HG03565 (cell line): Measurements from ENCODE around the gene KCNAB1.
"Not testable (repeated sequence)": the region's sequence is repeated elsewhere in the genome, so short reads cannot be mapped to it uniquely, and the experiment has no call there.

Source experiments
- ATAC-seq: cut with Tn5 transposase; IDR thresholded peaks from one replicate; pipeline ENCODE4 v1.9.1; 2021; ENCODE audit warnings: mild to moderate bottlenecking, moderate library complexity; ENCODE audit not compliant: unreplicated experiment

The KCNAB1 gene

GRCh38 chr3:156120528-156121251 is at the start of gene KCNAB1:
Gene KCNAB1, plus strand, starts transcription at chr3:156120578.
- no peak for ATAC-seq

- ATAC-seq = no peak
Measured at GRCh38 chr3:156071031-156071430, 49.3 kb upstream of the KCNAB1 start.

GRCh38 chr3:156072950-156073657 is 47.3 kb upstream of the KCNAB1 start:
- ATAC-seq = not testable (repeated sequence)

GRCh38 chr3:156090126-156090525 is 30.3 kb upstream of the KCNAB1 start:
- ATAC-seq = no peak

GRCh38 chr3:156093964-156094363 is 26.4 kb upstream of the KCNAB1 start:
- ATAC-seq = no peak

- ATAC-seq = no peak
Measured at GRCh38 chr3:156094391-156094790, 26.0 kb upstream of the KCNAB1 start.

- not testable (repeated sequence) for ATAC-seq
Measured at GRCh38 chr3:156095652-156096051, 24.7 kb upstream of the KCNAB1 start.

- ATAC-seq = peak; percentile 68
Measured at GRCh38 chr3:156098437-156099035, 21.8 kb upstream of the KCNAB1 start.

GRCh38 chr3:156099348-156099747 is 21.0 kb upstream of the KCNAB1 start:
- ATAC-seq = not testable (repeated sequence)

- ATAC-seq = not testable (repeated sequence)
Measured at GRCh38 chr3:156099984-156100383, 20.4 kb upstream of the KCNAB1 start.

- ATAC-seq = no peak
Measured at GRCh38 chr3:156102267-156102931, 18.0 kb upstream of the KCNAB1 start.

- ATAC-seq = no peak
Measured at GRCh38 chr3:156106721-156107373, 13.5 kb upstream of the KCNAB1 start.

- ATAC-seq = no peak
Measured at GRCh38 chr3:156107504-156107903, 12.9 kb upstream of the KCNAB1 start.

- ATAC-seq = no peak
Measured at GRCh38 chr3:156108616-156109015, 11.8 kb upstream of the KCNAB1 start.

- no peak for ATAC-seq
Measured at GRCh38 chr3:156109989-156110388, 10.4 kb upstream of the KCNAB1 start.

- no peak for ATAC-seq
Measured at GRCh38 chr3:156126467-156126866, 6.1 kb downstream of the KCNAB1 start.

GRCh38 chr3:156131241-156131640 is 10.9 kb downstream of the KCNAB1 start:
- ATAC-seq = no peak

- no peak for ATAC-seq
Measured at GRCh38 chr3:156131799-156132198, 11.4 kb downstream of the KCNAB1 start.

GRCh38 chr3:156132313-156132712 is 11.9 kb downstream of the KCNAB1 start:
- no peak for ATAC-seq

- no peak for ATAC-seq
Measured at GRCh38 chr3:156133076-156133475, 12.7 kb downstream of the KCNAB1 start.
